ENCODE data around the gene TRIM24.
A peak's percentile ranks its signal among the peaks of the same experiment; 100 is the strongest.

The TRIM24 gene

DNA sequence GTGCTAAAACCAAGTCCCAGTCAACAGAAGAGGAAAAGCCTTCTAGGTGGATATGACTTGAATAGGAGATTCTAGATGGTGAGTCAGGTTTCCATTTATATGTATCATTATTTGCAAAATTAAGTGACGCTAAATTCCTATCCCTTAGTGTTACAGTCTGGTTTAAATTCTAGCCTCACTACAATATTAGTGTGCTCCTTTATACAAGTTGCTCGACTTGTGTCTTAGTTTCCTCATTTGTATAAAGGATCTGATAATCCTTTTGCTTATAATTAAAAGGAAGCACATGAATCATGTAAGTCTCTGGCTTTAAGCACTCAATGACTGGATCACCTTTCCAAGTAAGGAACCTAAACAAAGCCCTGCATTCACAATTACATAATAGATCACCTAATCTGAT lies 135.4 kb downstream of the TRIM24 start:
- no peak for DNase-seq (ENCODE audit: low read depth, low spot score)
- H3K4me3 ChIP-seq (ENCODE audit: low read length): no peak overlapping the region

DNA sequence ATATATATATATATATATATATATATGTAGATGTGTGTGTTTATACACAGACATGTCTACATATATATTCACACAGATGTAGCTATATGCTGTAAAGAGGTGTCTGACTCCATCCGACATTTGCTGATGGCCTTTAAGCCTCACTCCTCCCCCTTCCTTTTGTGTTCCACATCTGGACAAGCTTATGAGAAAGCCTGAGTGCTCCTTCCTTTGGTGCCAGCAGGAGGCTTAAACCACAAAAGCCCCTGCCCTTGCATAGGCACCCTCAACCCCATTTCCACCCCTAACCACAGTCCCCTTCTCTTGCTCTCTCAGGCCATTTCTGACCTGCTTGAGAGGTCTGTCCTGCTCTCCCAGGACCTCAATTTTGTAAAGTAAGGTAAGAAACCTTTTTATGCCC lies 142.4 kb downstream of the TRIM24 start:
- no peak for DNase-seq (ENCODE audit: low read depth, low spot score)
- no peak overlapping the region for H3K4me3 ChIP-seq (ENCODE audit: low read length)

GRCh38 chr7:138603549-138604318 lies 143.7 kb downstream of the TRIM24 start:
- DNase-seq (ENCODE audit: low read depth, low spot score): no peak

DNA sequence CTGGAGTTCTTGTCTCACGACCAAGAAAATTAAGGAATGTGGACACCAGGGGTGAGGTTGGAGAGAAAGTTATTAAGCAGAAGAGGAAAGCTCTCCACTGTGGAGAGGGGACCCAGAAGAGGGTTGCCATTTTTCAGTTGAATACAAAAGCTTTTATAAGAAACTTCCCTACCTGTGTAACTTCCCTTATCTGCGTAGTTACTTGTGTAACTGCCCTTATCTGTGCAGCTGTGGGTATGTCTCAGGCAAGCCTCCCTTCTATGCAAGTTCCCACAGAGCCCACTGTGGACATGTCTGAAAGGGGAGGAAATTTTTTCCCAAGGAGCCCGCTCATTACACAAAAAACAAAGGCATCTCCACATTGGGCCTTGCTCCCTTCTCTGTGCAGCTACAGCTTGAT lies 146.2 kb downstream of the TRIM24 start:
- DNase-seq (ENCODE audit: low read depth, low spot score): no peak
- H3K4me3 ChIP-seq (ENCODE audit: low read length): no peak overlapping the region

More at GRCh38 chr7:138603549-138604318, 143.7 kb downstream of the TRIM24 start:
- H3K4me3 ChIP-seq (ENCODE audit: low read length): no peak overlapping the region

DNA sequence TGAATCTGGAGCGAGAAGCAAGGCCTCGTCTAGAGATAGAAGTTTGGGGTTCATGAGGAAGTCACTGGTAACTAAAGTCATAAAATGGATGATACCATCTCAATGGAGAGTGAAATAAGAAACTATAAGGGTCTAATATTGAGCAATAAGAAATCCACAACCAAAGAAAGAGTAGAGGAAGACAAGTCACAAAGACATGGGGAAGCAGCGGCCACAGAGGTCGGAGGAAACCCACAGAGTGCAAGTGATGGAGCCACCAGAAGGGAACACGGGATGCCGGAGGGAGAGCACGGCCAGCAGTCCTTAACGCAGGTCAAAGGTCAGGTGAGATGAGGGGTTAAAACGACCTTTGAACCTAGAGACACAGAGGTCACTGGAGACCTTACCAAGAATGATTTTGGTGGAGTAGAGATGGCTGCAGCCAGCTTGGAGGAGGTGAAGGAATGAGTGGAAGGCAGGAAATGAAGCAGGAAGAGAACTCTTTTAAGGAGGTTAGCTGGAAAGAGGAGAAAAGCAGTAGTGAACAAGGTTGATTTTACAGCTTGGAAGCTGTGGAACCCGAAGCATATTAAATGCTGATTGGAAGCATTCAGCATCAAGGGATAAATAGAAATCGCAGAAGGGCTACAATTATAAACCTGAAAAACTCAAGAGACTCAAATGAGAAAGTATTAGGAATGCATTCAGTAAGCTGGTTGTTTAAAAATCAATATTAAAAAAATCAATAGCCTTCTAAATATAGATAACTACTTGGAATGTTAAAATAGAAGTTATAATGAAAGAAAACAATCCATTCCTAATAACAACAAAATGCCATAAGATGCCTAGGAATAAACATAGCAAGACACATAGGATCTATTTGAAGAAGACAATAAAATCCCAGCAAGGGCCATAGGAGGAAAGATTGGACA lies 147.4 kb downstream of the TRIM24 start:
- DNase-seq (ENCODE audit: low read depth, low spot score): no peak
- no peak overlapping the region for H3K4me3 ChIP-seq (ENCODE audit: low read length)

DNA sequence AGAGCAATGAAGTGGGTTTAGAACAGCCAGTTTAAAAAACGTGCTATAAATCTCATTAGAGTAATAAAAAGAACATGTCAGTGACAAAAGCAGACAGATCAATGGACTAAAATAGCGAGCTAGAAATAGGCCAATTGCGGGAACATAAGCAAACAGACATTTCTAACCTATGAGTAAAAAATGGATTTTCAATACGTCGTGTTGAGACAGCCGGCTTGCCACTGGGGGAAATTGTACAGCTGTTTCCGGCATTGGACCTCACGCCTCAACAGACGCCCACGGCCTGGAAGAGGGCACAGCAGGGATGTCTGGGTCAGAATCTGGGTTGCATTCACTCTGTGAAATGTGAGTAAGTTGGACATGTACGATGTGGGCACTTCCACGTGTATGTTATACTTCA lies 148.2 kb downstream of the TRIM24 start:
- DNase-seq (ENCODE audit: low read depth, low spot score): no peak
- H3K4me3 ChIP-seq (ENCODE audit: low read length): no peak overlapping the region

- DNase-seq (ENCODE audit: low read depth, low spot score): no peak
- no peak overlapping the region for H3K4me3 ChIP-seq (ENCODE audit: low read length)
These were observed 150.7 kb downstream of the TRIM24 start for GRCh38 chr7:138610671-138611170.

DNA sequence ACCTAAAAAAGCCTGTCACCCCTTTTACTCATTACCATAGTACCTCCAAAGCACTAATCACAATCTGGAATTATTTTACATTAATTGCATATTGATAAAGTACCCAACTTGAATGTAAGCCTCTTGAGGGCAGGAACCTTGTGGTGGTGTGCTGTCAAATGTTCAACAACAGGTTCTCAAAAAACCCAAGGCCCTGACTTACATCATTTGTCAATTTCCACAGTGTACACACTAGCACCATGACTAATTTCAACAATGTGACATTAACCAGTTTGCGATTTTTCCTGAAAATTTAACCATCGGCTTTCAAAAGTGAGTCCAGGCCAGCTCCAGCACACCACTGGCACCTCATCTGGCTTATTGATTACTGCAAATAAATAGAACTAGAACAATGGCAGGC lies 153.6 kb downstream of the TRIM24 start:
- no peak for DNase-seq (ENCODE audit: low read depth, low spot score)
- H3K4me3 ChIP-seq (ENCODE audit: low read length): no peak overlapping the region

GRCh38 chr7:138616085-138616484 lies 156.0 kb downstream of the TRIM24 start:
- H3K4me3 ChIP-seq (ENCODE audit: low read length): no peak overlapping the region
- no peak for DNase-seq (ENCODE audit: low read depth, low spot score)

DNA sequence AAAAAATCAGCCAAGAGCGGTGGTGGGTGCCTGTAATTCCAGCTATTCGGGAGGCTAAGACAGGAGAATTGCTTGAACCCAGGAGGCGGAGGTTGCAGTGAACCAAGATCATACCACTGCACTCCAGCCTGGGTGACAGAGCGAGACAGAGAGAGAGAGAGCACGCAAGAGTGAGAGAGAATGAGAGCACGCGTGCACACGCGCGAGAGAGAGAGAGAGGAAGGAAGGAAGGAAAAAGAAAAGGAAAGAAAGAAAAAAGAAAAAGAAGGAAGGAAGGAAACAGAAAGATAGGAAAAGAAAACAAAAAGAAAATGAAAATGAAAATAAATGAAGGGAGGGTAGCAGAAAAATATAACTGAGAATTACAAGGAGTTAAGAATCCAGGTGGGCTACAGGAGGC lies 158.4 kb downstream of the TRIM24 start:
- no peak for DNase-seq (ENCODE audit: low read depth, low spot score)

GRCh38 chr7:138618933-138619332 lies 158.9 kb downstream of the TRIM24 start:
- DNase-seq (ENCODE audit: low read depth, low spot score): no peak
- H3K4me3 ChIP-seq (ENCODE audit: low read length): no peak overlapping the region

More for the DNA sequence above, 158.4 kb downstream of the TRIM24 start:
- H3K4me3 ChIP-seq (ENCODE audit: low read length): no peak overlapping the region

GRCh38 chr7:138622841-138623240 lies 162.8 kb downstream of the TRIM24 start:
- H3K4me3 ChIP-seq (ENCODE audit: low read length): no peak overlapping the region
- no peak for DNase-seq (ENCODE audit: low read depth, low spot score)

- peak; percentile 93 for DNase-seq (ENCODE audit: low read depth, low spot score)
- peak overlapping the region; percentile 31 for H3K4me3 ChIP-seq (ENCODE audit: low read length)
These were observed 165.2 kb downstream of the TRIM24 start for GRCh38 chr7:138625084-138625848.

- H3K4me3 ChIP-seq (ENCODE audit: low read length): peak overlapping the region; percentile 31
- DNase-seq (ENCODE audit: low read depth, low spot score): peak; percentile 81
These were observed 165.8 kb downstream of the TRIM24 start for GRCh38 chr7:138625849-138626230.

- no peak overlapping the region for H3K4me3 ChIP-seq (ENCODE audit: low read length)
- DNase-seq (ENCODE audit: low read depth, low spot score): no peak
These were observed 166.8 kb downstream of the TRIM24 start for GRCh38 chr7:138626846-138627245.

DNA sequence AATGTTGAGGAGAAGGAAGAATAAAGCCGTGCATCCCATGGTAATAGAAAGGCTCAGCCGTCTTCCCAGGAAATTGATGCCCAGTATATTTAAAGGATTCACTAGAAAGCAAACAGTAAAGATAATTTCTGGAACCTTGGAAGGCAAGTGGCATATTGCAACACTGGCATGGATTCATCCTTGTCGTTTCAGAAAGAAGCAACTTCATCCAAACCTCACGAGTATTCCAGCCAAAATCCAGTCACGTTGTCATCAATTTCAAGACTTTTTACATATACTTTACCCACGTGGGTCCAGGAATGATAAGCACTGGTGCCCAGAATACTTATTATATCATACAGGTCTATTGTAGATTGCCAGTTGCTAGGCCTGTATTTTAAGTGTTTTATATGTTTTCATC lies 167.3 kb downstream of the TRIM24 start:
- DNase-seq (ENCODE audit: low read depth, low spot score): no peak
- H3K4me3 ChIP-seq (ENCODE audit: low read length): no peak overlapping the region

- DNase-seq (ENCODE audit: low read depth, low spot score): no peak
- no peak overlapping the region for H3K4me3 ChIP-seq (ENCODE audit: low read length)
These were observed 170.1 kb downstream of the TRIM24 start for GRCh38 chr7:138630059-138630610.

- no peak overlapping the region for H3K4me3 ChIP-seq (ENCODE audit: low read length)
- no peak for DNase-seq (ENCODE audit: low read depth, low spot score)
These were observed 172.3 kb downstream of the TRIM24 start for GRCh38 chr7:138632384-138632783.

All from Jurkat, Clone E6-1 (cell line).